K562 (cell line): ENCODE results near the gene DDIT3. TPM values are rescaled to one million over a fixed set of nuclear protein-coding genes. Genes with fewer than 3 reads are reported as not detected.

Experiments
- ATF3 ChIP-seq, 2 experiments: fragments of 450-650 bp in 1 of 2; sonication (generic) in 1 of 2; formaldehyde crosslinking in 1 of 2; IDR thresholded peaks in 1 of 2; conservative IDR thresholded peaks in 1 of 2; 2 replicates each; pipeline versions ENCODE4 v1.6.1 to v1.8.1; 2016 to 2023; ENCODE audit warnings: mild to moderate bottlenecking in 2 of 2, moderate library complexity in 2 of 2, inconsistent platforms in 1 of 2, missing genetic modification reagents in 1 of 2
- ELF2 ChIP-seq: fragments of 250-450 bp; sonication (Bioruptor Pico); IDR thresholded peaks from 2 replicates; pipeline ENCODE4 v1.5.0; 2021; ENCODE audit warnings: mild to moderate bottlenecking
- EP400 ChIP-seq: fragments of 450-650 bp; IDR thresholded peaks from 2 replicates; pipeline ENCODE4 v1.6.1; 2017; ENCODE audit warnings: antibody characterized with exemption, mild to moderate bottlenecking, moderate library complexity
- EZH2 ChIP-seq: IDR thresholded peaks from 2 replicates; pipeline ENCODE4 v1.6.1; 2012; ENCODE audit warnings: low read depth, mild to moderate bottlenecking, inconsistent platforms, low read length, borderline replicate concordance
- HNRNPH1 ChIP-seq: fragments of 200-400 bp; formaldehyde crosslinking; optimal IDR thresholded peaks from 2 replicates; pipeline ENCODE3; 2017; ENCODE audit warnings: low read depth, mild to moderate bottlenecking, low read length, moderate library complexity
- HSF4 ChIP-seq: fragments of 250-450 bp; sonication (Bioruptor Pico); IDR thresholded peaks from 2 replicates; pipeline ENCODE4 v2.1.2; 2022; ENCODE audit warnings: mild to moderate bottlenecking, moderate library complexity, borderline replicate concordance
- ID3 ChIP-seq, 2 experiments: fragments of 250-450 bp in 1 of 2; fragments of 450-650 bp in 1 of 2; sonication (Bioruptor Pico) in 1 of 2; IDR thresholded peaks; 2 replicates each; pipeline versions ENCODE4 v1.6.1 to v1.8.0; 2016 to 2021; ENCODE audit warnings: mild to moderate bottlenecking in 2 of 2, moderate library complexity in 2 of 2, missing compliant biosample characterization in 1 of 2, missing genetic modification characterization in 1 of 2
- KLF1 ChIP-seq: fragments of 450-650 bp; IDR thresholded peaks from 2 replicates; pipeline ENCODE4 v1.6.1; 2016; ENCODE audit warnings: missing genetic modification characterization, missing compliant biosample characterization
- POLR2B ChIP-seq: fragments of 450-650 bp; IDR thresholded peaks from 2 replicates; pipeline ENCODE4 v1.6.1; 2018; ENCODE audit warnings: low read depth; ENCODE audit not compliant: partially characterized antibody
- RBFOX2 ChIP-seq: fragments of 200-400 bp; formaldehyde crosslinking; IDR thresholded peaks from 2 replicates; pipeline ENCODE4 v1.6.1; 2017; ENCODE audit warnings: low read depth, mild to moderate bottlenecking, low read length, moderate library complexity
- SFPQ ChIP-seq: fragments of 200-400 bp; formaldehyde crosslinking; IDR thresholded peaks from 2 replicates; pipeline ENCODE4 v1.6.1; 2017; ENCODE audit warnings: mild to moderate bottlenecking, low read depth, low read length, moderate library complexity
- SNIP1 ChIP-seq: fragments of 450-650 bp; IDR thresholded peaks from 2 replicates; pipeline ENCODE4 v1.7.1; 2017; ENCODE audit warnings: low read depth, mild to moderate bottlenecking
- SRF ChIP-seq, 2 experiments: fragments of 250-450, 450-650 bp in 1 of 2; sonication (Bioruptor Pico) in 1 of 2; sonication (generic) in 1 of 2; formaldehyde crosslinking; IDR thresholded peaks; 2 replicates each; pipeline versions ENCODE4 v1.5.0 to v1.5.1; 2020 to 2022; ENCODE audit warnings: mild to moderate bottlenecking in 1 of 2, missing genetic modification reagents in 1 of 2
- YY1 ChIP-seq, 3 experiments: IDR thresholded peaks; 2 replicates each; pipeline ENCODE4 v1.6.1; 2011; ENCODE audit warnings: low read length in 2 of 3, mild to moderate bottlenecking in 2 of 3, moderate library complexity in 2 of 3, borderline replicate concordance in 1 of 3, control low read depth in 1 of 3, low read depth in 1 of 3; ENCODE audit not compliant: insufficient read depth in 3 of 3, insufficient replicate concordance in 2 of 3, control insufficient read depth in 1 of 3, insufficient read length in 1 of 3; ENCODE audit errors: extremely low read depth in 1 of 3
- ZNF143 ChIP-seq: sonication (generic); formaldehyde crosslinking; IDR thresholded peaks from 2 replicates; pipeline ENCODE4 v1.9.0; 2022; ENCODE audit warnings: mild to moderate bottlenecking, missing genetic modification reagents
- ZNF766 ChIP-seq: fragments of 200-800 bp; sonication (Bioruptor generic); conservative IDR thresholded peaks from 2 replicates; pipeline ENCODE4 v1.6.1; 2016; ENCODE audit warnings: missing genetic modification characterization, missing compliant biosample characterization
- polyA plus RNA-seq, 8 experiments: library from polyadenylated mRNA; depleted of rRNA in 4 of 8; stranded (reverse) in 5 of 8; unstranded in 3 of 8; fragments of >200 nt; fragmentation: Nextera tagmentation in 2 of 8; fragmentation: Illumina TruSeq in 1 of 8; extraction: Ambion mirVana in 2 of 8; extraction: Trizol in 1 of 8; gene quantifications; 2 replicates each; pipeline versions ENCODE4 v1.2.1 to v1.2.3, GENCODE V29; 2011 to 2014; ENCODE audit warnings: inconsistent platforms in 1 of 8, missing spikeins in 1 of 8
- total RNA-seq, 7 experiments: library from RNA; depleted of rRNA in 6 of 7; stranded (reverse); fragments of >200 nt in 6 of 7; fragmentation: Illumina TruSeq in 2 of 7; extraction: Trizol in 2 of 7; gene quantifications; 2 replicates each; pipeline versions ENCODE4 v1.2.1 to v1.2.3, GENCODE V29; 2011 to 2021; ENCODE audit warnings: low replicate concordance in 1 of 7
- TF ChIP-seq, protein P1 (sequence below): fragments of 450-650 bp; IDR thresholded peaks from 2 replicates; pipeline ENCODE4 v1.7.0; 2016; ENCODE audit warnings: borderline replicate concordance
- TF ChIP-seq, protein P2 (sequence below): sonication (generic); formaldehyde crosslinking; IDR thresholded peaks from 2 replicates; pipeline ENCODE4 v1.8.1; 2023; ENCODE audit warnings: mild to moderate bottlenecking, missing genetic modification reagents, moderate library complexity
- TF ChIP-seq, protein P3 (sequence below): fragments of 250-450 bp; sonication (Bioruptor Pico); IDR thresholded peaks from 2 replicates; pipeline ENCODE4 v1.5.0; 2021

The DDIT3 gene
- total and polyA plus RNA-seq, 9 of the 15 experiments (the other 6 are each of a cell fraction or from before 2014, with no cell fraction given), result 59.1 to 272 (median 89.9) TPM

DNA sequence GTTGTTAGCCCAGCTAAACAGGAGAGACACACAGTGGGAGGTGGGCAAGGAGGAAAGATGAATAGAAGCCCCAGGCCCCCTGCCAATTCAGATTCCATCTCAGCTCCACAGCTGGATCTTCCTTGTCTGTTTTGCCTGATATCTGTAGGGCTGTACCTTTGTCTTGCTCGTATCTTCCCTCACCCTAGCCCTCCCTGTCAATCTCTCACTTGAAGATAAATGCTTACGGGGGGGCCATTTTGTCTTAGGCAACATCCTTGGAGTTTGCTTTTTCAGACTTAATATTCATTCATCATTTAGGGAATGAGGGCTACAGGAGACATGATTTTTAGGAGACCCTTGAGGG is 32.0 kb upstream of the DDIT3 start (continued):
- TF ChIP-seq KLF1 (tag) (no peak), RBFOX2 (no peak), HSF4 (CRISPR knock-in tag) (no peak), ATF3 (IDR thresholded peaks at IDR 0.05) (no peak), ATF3 (CRISPR knock-in tag; conservative IDR thresholded peaks at IDR 0.05) (no peak), YY1 (IDR thresholded peaks at IDR 0.05; ENCODE audit: borderline replicate concordance in 1 of 3, control insufficient read depth in 1 of 3, extremely low read depth in 1 of 3, insufficient read depth in 3 of 3, insufficient read length in 1 of 3, insufficient replicate concordance in 2 of 3, low read depth in 1 of 3, low read length in 2 of 3) (peak in 1 of 3 experiments; percentile 90), ZNF766 (no peak; the same call in 1 of the 2 replicates), ELF2 (no peak), SNIP1 (no peak), ZNF143 (CRISPR knock-in tag) (no peak), EZH2 (no peak), SFPQ (no peak), EP400 (peak; percentile 56; the same call in 1 of the 2 replicates), ID3 (CRISPR knock-in tag; IDR thresholded peaks at IDR 0.05) (no peak), ID3 (tag; IDR thresholded peaks at IDR 0.05) (no peak), HNRNPH1 (no peak), SRF (CRISPR knock-in tag; IDR thresholded peaks at IDR 0.05) (no peak), POLR2B (no peak)
- TF ChIP-seq, protein P1, sequence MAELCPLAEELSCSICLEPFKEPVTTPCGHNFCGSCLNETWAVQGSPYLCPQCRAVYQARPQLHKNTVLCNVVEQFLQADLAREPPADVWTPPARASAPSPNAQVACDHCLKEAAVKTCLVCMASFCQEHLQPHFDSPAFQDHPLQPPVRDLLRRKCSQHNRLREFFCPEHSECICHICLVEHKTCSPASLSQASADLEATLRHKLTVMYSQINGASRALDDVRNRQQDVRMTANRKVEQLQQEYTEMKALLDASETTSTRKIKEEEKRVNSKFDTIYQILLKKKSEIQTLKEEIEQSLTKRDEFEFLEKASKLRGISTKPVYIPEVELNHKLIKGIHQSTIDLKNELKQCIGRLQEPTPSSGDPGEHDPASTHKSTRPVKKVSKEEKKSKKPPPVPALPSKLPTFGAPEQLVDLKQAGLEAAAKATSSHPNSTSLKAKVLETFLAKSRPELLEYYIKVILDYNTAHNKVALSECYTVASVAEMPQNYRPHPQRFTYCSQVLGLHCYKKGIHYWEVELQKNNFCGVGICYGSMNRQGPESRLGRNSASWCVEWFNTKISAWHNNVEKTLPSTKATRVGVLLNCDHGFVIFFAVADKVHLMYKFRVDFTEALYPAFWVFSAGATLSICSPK, result no peak
- TF ChIP-seq, protein P2, sequence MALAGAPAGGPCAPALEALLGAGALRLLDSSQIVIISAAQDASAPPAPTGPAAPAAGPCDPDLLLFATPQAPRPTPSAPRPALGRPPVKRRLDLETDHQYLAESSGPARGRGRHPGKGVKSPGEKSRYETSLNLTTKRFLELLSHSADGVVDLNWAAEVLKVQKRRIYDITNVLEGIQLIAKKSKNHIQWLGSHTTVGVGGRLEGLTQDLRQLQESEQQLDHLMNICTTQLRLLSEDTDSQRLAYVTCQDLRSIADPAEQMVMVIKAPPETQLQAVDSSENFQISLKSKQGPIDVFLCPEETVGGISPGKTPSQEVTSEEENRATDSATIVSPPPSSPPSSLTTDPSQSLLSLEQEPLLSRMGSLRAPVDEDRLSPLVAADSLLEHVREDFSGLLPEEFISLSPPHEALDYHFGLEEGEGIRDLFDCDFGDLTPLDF, result no peak
- TF ChIP-seq, protein P3, sequence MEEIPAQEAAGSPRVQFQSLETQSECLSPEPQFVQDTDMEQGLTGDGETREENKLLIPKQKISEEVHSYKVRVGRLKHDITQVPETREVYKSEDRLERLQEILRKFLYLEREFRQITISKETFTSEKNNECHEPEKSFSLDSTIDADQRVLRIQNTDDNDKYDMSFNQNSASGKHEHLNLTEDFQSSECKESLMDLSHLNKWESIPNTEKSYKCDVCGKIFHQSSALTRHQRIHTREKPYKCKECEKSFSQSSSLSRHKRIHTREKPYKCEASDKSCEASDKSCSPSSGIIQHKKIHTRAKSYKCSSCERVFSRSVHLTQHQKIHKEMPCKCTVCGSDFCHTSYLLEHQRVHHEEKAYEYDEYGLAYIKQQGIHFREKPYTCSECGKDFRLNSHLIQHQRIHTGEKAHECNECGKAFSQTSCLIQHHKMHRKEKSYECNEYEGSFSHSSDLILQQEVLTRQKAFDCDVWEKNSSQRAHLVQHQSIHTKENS (CRISPR knock-in tag), result no peak
